GM18907 (cell line): ENCODE results near the gene NAP1L4.

Source experiments
- ATAC-seq: cut with Tn5 transposase; IDR thresholded peaks from one replicate; pipeline ENCODE4 v1.9.1; 2021; ENCODE audit warnings: mild to moderate bottlenecking, moderate library complexity; ENCODE audit not compliant: unreplicated experiment

Gene NAP1L4

GRCh38 chr11:2995893-2996554 lies 3.9 kb upstream of the NAP1L4 start:
- ATAC-seq, result no peak

GRCh38 chr11:2995031-2995561 lies 3.0 kb upstream of the NAP1L4 start:
- no peak for ATAC-seq

GRCh38 chr11:2994336-2994730 lies 2.2 kb upstream of the NAP1L4 start:
- ATAC-seq, result no peak

- ATAC-seq, result peak; percentile 4
These were observed 832 bp upstream of the NAP1L4 start for GRCh38 chr11:2992997-2993325.

- ATAC-seq, result peak; percentile 35
These were observed 486 bp downstream of the NAP1L4 start for GRCh38 chr11:2991452-2992233.

GRCh38 chr11:2990617-2991451 lies 1.3 kb downstream of the NAP1L4 start:
- no peak for ATAC-seq

- no peak for ATAC-seq
These were observed 2.6 kb downstream of the NAP1L4 start for GRCh38 chr11:2989551-2989950.

GRCh38 chr11:2989006-2989405 lies 3.1 kb downstream of the NAP1L4 start:
- no peak for ATAC-seq

GRCh38 chr11:2987881-2988861 lies 4.0 kb downstream of the NAP1L4 start:
- no peak for ATAC-seq

- ATAC-seq, result no peak
These were observed 8.2 kb downstream of the NAP1L4 start for GRCh38 chr11:2983908-2984307.

- ATAC-seq, result no peak
These were observed 9.9 kb downstream of the NAP1L4 start for GRCh38 chr11:2982214-2982613.

GRCh38 chr11:2981130-2981529 lies 11.0 kb downstream of the NAP1L4 start:
- no peak for ATAC-seq

- ATAC-seq, result no peak
These were observed 11.8 kb downstream of the NAP1L4 start for GRCh38 chr11:2980168-2980840.

GRCh38 chr11:2977113-2977512 lies 15.0 kb downstream of the NAP1L4 start:
- ATAC-seq, result no peak

GRCh38 chr11:2976294-2977063 lies 15.7 kb downstream of the NAP1L4 start:
- no peak for ATAC-seq

GRCh38 chr11:2975594-2975993 lies 16.5 kb downstream of the NAP1L4 start:
- peak; percentile 53 for ATAC-seq

- no peak for ATAC-seq
These were observed 17.9 kb downstream of the NAP1L4 start for GRCh38 chr11:2974272-2974671.

- ATAC-seq, result no peak
These were observed 23.7 kb downstream of the NAP1L4 start for GRCh38 chr11:2968341-2968900.

GRCh38 chr11:2964782-2965181 lies 27.3 kb downstream of the NAP1L4 start:
- ATAC-seq, result no peak
